GM18517 (cell line): ENCODE results near the gene ME2.
A peak's percentile ranks its signal among the peaks of the same experiment; 100 is the strongest.
"Not testable (repeated sequence)": the region's sequence is repeated elsewhere in the genome, so short reads cannot be mapped to it uniquely, and the experiment has no call there.

Source experiments
- ATAC-seq: cut with Tn5 transposase; IDR thresholded peaks from one replicate; pipeline ENCODE4 v1.9.1; 2021; ENCODE audit warnings: mild to moderate bottlenecking, moderate library complexity; ENCODE audit not compliant: unreplicated experiment

ME2 gene

GRCh38 chr18:50859793-50860555 lies 18.9 kb upstream of the ME2 start:
- no peak for ATAC-seq

- no peak for ATAC-seq
These were observed 17.3 kb upstream of the ME2 start for GRCh38 chr18:50861617-50862016.

- no peak for ATAC-seq
These were observed 16.5 kb upstream of the ME2 start for GRCh38 chr18:50862401-50862800.

GRCh38 chr18:50863840-50864375 lies 15.0 kb upstream of the ME2 start:
- no peak for ATAC-seq

- no peak for ATAC-seq
These were observed 12.2 kb upstream of the ME2 start for GRCh38 chr18:50866765-50867164.

- ATAC-seq, result no peak
These were observed 9.8 kb upstream of the ME2 start for GRCh38 chr18:50869150-50869549.

GRCh38 chr18:50870138-50870845 lies 8.6 kb upstream of the ME2 start:
- no peak for ATAC-seq

- no peak for ATAC-seq
These were observed 7.1 kb upstream of the ME2 start for GRCh38 chr18:50871846-50872245.

GRCh38 chr18:50875966-50876536 lies 2.9 kb upstream of the ME2 start:
- no peak for ATAC-seq

GRCh38 chr18:50877545-50878265 lies 1.2 kb upstream of the ME2 start:
- no peak for ATAC-seq

GRCh38 chr18:50879302-50880118 lies 592 bp downstream of the ME2 start:
- ATAC-seq, result peak; percentile 20

- ATAC-seq, result peak; percentile 3
These were observed 1.2 kb downstream of the ME2 start for GRCh38 chr18:50880119-50880465.

GRCh38 chr18:50880944-50881343 lies 2.0 kb downstream of the ME2 start:
- not testable (repeated sequence) for ATAC-seq

- ATAC-seq, result no peak
These were observed 8.0 kb downstream of the ME2 start for GRCh38 chr18:50886929-50887328.

- ATAC-seq, result no peak
These were observed 16.6 kb downstream of the ME2 start for GRCh38 chr18:50895350-50896045.

GRCh38 chr18:50896093-50896492 lies 17.2 kb downstream of the ME2 start:
- ATAC-seq, result no peak

GRCh38 chr18:50898919-50899318 lies 20.0 kb downstream of the ME2 start:
- ATAC-seq, result no peak

GRCh38 chr18:50902797-50903196 lies 23.9 kb downstream of the ME2 start:
- ATAC-seq, result no peak

GRCh38 chr18:50906843-50907242 lies 27.9 kb downstream of the ME2 start:
- ATAC-seq, result no peak

- ATAC-seq, result no peak
These were observed 30.3 kb downstream of the ME2 start for GRCh38 chr18:50909261-50909660.
